ENCODE results near the gene KIF16B.

GRCh38 chr20:16273812-16274555, 299.3 kb downstream of the KIF16B start:
- TF ChIP-seq CTCF (conservative IDR thresholded peaks at IDR 0.05; ENCODE audit: low read depth, low read length) (no peak), EZH2phosphoT487 (IDR thresholded peaks at IDR 0.05; ENCODE audit: borderline replicate concordance, low read length) (no peak)

Data from PC-3 (cell line).